ENCODE measurements around the gene SLC9A9.
"Not testable (repeated sequence)": the region's sequence is repeated elsewhere in the genome, so short reads cannot be mapped to it uniquely, and the experiment has no call there.

Gene SLC9A9

DNA sequence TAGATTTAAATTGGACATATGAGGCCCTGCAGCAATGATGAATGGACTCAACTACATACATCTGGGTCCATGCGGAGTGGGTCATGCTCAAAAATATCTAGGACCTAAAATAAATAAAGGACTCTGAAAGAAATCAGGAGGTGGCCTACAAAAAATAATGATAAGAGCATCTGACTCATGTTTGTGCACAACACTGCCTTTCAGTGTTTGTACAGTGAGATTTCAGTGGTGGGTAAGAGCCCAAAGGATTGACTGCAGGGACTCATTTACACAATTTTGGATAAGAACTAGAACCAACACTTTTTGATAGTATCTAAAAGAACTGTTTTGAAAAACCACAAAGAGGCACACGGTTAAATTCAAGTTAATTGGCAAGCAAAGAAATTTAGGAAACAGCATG is 285.5 kb downstream of the SLC9A9 start:
- no peak for DNase-seq (ENCODE audit: low read depth, low spot score)

DNA sequence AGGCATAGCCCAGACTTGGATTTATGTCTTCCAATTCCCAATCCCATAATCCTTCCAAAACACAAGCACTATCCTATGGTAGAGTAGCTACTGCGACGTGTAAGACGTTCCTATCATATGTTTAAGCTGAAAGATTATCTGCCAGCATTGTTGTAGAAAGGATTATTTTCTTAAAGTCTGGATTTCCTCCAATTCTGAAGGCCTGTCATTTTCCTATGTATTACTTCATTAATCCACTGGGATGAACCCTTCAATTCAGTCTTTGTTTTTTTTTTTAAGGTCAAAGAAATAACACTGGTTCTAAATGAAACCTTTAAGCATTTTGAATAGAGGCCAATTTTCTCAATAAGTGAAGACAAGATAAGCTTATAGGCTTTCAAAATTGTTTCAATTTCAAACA is 289.0 kb downstream of the SLC9A9 start:
- no peak for DNase-seq (ENCODE audit: low read depth, low spot score)

- DNase-seq (ENCODE audit: low read depth, low spot score), result no peak
Observed at GRCh38 chr3:143552851-143553250, 295.4 kb downstream of the SLC9A9 start.

DNA sequence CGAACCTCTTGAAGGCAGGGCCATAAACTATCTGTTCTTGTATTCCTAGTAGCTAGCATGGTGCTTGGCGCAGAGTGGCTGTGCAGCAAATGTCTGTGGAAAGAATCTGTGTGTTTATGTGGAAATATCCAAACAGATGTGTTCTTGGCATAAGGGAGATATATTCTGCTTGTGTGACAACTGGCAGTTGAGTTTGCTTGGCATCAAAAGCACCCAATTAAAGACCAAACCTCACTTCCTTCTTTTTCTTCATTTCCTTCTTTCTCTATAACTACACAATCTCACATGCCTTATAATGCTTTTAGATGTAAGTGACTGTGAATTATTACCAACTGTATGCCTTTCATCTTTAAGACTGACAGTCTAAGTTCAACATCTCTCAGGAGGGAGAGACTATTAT is 296.5 kb downstream of the SLC9A9 start:
- DNase-seq (ENCODE audit: low read depth, low spot score), result no peak

GRCh38 chr3:143548861-143549497 is 299.3 kb downstream of the SLC9A9 start:
- no peak for DNase-seq (ENCODE audit: low read depth, low spot score)

DNA sequence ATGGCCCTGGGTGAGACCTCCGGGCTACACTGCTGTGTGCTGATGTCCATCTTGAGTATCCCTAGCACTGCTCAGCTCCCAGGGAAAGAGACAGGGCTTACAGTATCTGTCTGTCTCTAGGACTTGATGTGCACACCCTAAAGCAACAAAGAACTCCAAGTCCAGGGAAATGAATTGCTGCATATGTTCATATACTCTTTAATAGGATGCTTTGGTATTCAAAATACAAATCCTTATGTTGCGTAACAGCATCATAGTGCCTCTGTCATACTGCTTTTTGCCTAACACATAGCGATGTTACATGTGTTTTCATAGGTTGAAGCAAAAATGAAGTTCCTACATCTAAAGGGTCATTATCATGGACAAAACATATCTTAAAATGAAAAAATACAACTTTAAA is 299.9 kb downstream of the SLC9A9 start:
- no peak for DNase-seq (ENCODE audit: low read depth, low spot score)

- DNase-seq (ENCODE audit: low read depth, low spot score), result peak; percentile 22
Observed at GRCh38 chr3:143538577-143538981, 309.7 kb downstream of the SLC9A9 start.

DNA sequence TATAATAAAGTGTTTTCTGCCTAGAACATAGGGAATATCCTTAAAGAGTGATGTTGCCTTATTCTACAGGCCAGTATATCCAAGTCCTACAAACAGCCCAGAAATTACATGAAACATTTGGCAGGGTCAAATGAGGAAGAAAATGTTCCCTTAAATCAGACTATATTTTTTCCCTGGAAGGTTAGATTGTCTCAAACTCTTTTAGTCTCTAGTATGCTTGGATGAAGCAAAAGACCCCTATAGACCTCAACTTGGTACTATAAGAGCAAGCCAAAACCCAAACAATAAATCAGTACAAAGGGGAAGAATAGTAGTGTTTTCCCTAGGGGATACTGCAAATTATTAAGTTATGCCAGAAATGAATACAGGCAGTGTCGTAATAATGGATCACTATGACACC is 310.2 kb downstream of the SLC9A9 start:
- no peak for DNase-seq (ENCODE audit: low read depth, low spot score)

DNA sequence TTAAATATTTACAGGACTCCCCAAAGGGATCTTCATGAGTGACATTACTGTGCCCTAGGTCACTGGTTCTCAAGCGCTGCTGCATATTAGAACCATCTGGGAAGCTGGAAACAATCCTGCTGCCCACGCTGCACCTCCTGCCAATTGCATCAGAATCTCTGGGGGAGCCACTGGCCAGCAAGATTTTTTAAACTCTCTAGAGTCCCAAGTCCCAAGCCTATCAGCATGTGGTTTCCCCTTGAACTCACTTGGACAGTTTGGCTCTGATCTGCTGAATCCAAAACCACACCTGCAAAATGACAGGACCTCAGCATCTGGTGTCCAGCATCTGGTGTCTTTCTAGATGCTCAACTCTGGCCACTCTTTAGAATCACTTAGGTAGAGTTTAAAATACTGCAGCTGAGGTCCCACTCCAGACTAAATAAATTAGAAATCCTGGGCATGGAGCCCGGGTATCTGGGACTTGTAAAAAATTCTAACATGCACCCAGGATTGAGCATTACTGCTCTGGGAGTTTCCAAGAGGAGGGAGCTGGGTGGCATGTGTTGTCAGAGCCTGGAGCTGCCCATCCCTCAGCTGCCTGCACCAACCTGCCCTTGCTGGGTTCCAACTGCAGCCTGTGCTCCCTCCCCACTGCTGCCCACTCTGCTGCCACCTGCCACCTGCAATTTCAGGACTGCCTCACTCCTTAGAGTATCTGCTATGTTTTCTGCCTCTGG is 311.3 kb downstream of the SLC9A9 start:
- peak; percentile 70 for DNase-seq (ENCODE audit: low read depth, low spot score)

DNA sequence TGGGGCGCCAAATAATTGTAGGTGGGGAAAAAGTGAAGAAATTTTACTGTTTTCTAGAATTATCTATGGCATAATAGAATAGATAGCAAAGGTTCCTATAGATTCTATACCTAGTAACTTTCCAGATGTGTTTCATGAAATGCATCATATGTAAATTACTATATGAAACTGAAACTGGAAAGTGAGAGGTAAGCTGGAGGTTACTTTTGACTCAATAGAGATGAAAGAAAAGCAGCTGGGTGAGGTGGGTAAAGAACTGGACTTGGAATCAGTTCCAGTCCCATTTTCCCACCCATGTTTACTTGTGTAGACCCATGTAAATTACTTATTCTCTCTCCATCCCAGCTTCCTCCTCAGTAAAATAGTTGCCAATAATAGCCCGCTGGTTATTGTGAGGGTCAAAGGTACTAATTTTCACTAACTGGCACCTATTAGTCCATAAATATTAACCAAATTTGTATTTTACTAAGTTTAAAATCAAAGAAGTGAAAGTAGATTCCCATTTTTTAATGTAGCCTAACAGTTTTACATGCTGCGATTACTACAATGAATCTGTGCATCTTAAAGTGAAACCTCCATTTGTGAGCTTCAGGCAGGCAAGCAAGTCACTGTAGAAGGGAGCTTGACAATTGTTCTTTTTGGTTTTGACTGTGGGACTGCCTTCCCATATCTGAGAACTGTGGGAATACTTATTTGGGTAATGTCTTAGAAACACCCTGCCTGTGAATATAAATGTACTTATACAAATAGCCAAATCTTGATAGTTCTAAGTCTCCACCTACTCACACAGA is 312.1 kb downstream of the SLC9A9 start:
- no peak for DNase-seq (ENCODE audit: low read depth, low spot score)

DNA sequence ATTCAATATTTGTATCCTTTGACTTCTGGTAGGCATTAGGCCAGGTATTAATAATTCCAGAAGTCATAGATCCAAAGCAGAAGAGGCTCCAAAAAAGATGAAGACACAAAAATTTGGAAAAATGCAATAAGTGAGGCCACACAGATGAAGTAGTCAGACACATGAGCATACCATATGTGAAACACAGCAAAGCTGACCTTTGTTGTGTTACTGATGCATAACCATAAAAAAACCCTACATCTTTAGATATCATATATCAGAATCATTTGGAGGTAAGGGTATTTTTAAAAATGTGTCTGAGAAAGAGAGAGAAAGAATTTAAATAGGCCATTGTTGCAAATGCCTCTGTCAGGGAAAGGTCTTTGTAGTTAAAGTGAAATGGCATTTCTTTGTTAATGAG is 314.9 kb downstream of the SLC9A9 start:
- no peak for DNase-seq (ENCODE audit: low read depth, low spot score)

- no peak for DNase-seq (ENCODE audit: low read depth, low spot score)
Observed at GRCh38 chr3:143532091-143532490, 316.2 kb downstream of the SLC9A9 start.

DNA sequence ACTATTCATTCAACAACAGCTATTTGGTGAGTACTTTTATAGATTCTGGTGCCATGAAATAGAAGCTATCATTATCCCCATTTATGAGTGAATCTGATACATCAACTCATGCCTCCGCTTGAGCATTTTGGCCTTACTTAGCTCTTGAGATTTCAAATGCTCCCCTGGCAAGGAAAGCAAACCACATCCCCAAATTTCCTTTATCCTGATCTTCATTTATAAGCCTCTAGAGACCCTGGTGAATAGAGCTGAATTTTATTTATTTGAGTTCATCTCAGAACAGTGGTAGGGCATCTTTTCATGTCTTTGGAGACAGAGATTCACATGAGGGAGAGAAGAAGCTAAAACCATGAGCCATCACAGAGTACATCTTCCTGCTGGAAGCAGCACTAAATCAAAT is 317.2 kb downstream of the SLC9A9 start:
- no peak for DNase-seq (ENCODE audit: low read depth, low spot score)

GRCh38 chr3:143529798-143530197 is 318.5 kb downstream of the SLC9A9 start:
- DNase-seq (ENCODE audit: low read depth, low spot score), result no peak

DNA sequence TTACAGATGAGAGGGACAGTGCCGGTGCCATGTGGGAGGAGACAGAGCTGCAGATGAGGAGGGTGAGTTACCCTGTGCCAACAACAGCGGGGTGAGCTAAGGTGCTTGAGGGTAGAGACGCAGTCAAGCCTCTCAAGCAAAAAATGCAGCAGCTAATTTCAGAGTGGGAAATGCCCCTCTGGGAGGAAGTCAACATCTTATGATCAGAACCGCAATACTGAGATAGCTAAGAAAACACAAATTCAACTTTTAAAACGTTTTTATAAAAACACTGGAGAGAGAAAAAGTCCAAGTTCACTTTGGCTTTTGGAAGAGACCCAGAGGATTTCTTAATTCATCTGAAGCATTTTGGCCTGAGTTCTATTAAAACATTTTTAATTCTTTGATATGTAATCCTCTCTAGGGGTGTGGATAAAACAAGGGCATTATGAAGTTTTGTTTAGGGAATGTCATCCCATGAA is 319.2 kb downstream of the SLC9A9 start:
- peak; percentile 49 for DNase-seq (ENCODE audit: low read depth, low spot score)

DNA sequence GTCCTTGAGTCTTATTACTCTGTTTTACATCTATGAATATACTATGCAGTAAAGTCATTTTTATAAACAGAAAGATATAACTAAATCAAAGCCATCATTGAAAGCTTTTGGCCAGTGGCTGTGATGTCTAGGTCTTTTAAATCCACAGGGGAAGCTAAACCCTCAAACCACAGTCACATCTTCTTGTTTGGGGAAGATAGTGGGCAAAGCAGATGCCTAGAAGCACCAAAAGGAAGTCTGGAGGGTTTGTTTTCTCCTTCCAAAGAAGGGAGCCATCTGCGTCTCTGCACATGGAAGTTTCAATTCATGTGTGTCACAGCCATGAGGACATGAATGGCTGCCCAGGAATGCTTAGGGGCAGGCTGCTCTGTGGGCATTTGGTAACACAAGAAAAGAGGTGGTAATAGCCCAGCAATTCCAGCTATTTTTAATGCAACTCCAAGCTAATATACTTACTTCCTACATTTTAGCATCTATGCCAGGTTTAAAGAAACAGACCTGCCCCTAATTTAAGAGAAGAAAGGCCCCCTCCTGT is 322.2 kb downstream of the SLC9A9 start:
- DNase-seq (ENCODE audit: low read depth, low spot score), result no peak

DNA sequence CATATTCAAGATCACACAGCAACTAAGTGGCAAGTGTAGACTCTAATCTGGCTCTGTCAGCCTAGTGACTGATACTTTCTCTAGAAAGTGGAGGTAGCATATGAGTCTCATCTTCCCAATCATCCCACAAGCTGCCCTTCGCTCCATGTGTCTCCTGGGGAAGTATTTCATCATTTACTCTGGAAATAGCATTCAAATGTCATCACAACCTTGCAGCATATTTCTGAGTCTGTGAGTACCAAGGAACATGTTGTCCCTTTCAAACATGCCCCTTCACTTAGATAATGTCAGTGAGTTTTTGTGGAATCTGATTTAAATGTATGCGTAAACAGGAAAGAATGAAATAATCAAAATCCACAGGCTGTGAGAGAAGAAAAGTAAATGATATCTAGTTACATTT is 322.9 kb downstream of the SLC9A9 start:
- no peak for DNase-seq (ENCODE audit: low read depth, low spot score)

GRCh38 chr3:143521803-143522202 is 326.5 kb downstream of the SLC9A9 start:
- no peak for DNase-seq (ENCODE audit: low read depth, low spot score)

DNA sequence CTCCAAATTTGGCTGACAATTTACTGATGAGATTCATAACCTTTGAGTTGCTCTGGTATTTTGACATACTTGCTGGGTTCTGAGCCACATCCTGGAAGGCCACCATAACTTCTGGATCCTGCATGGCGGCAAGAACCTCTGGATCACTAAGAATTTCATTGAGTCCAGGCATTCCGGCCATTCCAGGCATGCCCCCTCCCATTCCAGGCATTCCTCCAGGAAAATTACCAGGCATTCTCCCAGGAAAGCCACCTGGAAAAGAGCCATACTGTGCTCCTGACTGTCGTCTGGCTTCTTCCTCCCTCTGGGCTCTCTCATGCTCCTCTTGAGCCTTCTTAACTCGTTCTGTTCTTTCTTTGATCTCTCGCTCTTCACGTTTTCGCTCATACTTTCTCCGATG is 331.1 kb downstream of the SLC9A9 start:
- DNase-seq (ENCODE audit: low read depth, low spot score), result not testable (repeated sequence)

DNA sequence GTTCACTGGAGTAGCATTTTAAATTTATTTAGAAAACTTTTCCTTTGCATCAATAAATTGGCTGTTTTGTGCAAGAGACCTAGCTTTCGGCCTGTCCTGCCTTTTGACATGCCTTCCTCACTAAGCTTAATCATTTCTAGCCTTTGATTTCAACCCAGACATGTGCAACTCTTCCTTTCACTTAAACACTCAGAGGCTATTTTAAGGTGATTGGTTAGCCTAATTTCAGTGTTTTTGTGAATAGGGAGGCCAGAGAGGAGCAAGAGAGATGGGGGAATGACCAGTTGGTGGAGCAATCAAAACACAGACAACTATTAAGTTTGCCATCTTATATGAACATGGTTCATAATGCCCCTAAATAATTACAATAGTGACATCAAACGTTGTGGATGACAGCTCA is 333.4 kb downstream of the SLC9A9 start:
- no peak for DNase-seq (ENCODE audit: low read depth, low spot score)

DNA sequence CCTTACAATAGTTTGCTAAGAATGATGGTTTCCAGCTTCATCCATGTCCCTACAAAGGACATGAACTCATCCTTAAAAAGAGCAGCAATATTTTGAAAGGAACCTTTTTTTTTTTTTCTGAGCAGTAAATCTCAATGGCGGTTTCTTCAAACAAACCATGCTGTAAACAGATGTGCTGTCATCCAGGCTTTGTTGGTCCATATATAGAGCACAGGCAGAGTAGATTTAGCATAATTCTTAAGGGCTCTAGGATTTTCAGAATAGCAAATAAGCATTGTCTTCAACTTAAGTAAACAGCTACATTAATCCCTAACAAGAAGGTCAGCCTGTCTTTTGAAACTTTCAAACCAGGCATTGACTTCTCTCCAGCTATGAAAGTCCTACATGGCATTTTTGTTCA is 334.2 kb downstream of the SLC9A9 start:
- no peak for DNase-seq (ENCODE audit: low read depth, low spot score)

DNA sequence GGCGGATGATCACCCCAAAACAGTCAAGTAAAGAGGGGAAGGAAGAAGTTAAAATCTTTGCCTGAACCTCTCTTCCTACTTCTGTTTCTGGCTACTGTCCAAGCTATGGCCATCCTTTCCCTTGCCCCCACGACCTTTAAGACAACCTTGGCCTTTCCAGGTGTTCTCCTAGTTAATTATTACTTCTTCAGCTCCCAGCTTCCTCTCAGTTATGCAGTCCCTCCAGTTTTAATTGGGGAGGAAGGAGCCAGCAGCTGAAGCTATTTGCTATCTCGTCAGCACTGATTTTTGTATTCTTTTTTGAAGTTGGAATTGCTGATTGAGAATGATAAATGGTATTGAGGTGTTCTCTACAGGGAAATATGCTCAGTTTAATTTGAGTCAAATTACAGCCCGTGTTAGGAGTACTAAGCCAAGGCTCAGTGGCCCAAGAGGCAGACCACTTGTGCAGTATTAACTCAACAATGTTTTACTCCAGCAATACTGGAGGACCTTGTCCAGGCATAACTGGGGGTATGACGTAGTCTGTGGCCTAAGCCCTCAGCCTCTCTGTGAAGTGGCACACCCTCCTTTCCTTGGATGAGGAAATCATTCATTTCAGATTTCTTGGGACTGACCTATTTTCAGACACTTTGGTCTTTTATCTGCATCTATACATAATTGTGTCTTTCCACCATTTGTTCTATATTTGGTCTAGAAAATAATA is 336.9 kb downstream of the SLC9A9 start:
- DNase-seq (ENCODE audit: low read depth, low spot score), result no peak

Measured in brain pericyte (primary cell).